HG03175 (cell line): Measurements from ENCODE around the gene IRGM.
"Not testable (repeated sequence)": the region's sequence is repeated elsewhere in the genome, so short reads cannot be mapped to it uniquely, and the experiment has no call there.

Source experiments
- ATAC-seq: cut with Tn5 transposase; IDR thresholded peaks from one replicate; pipeline ENCODE4 v1.9.1; 2021; ENCODE audit warnings: mild to moderate bottlenecking, moderate library complexity; ENCODE audit not compliant: unreplicated experiment

Gene IRGM

GRCh38 chr5:150846308-150846653 lies at the start of gene IRGM:
IRGM (plus strand) TSS chr5:150846521; CDS start chr5:150848124, 1,603 bp downstream.
- not testable (repeated sequence) for ATAC-seq

- no peak for ATAC-seq
Measured at GRCh38 chr5:150797384-150797783, 48.9 kb upstream of the IRGM start.

GRCh38 chr5:150801117-150801927 lies 45.0 kb upstream of the IRGM start:
- no peak for ATAC-seq

GRCh38 chr5:150804388-150804787 lies 41.9 kb upstream of the IRGM start:
- no peak for ATAC-seq

GRCh38 chr5:150809363-150809762 lies 37.0 kb upstream of the IRGM start:
- no peak for ATAC-seq

- ATAC-seq, result no peak
Measured at GRCh38 chr5:150815010-150815409, 31.3 kb upstream of the IRGM start.

GRCh38 chr5:150816946-150817345 lies 29.4 kb upstream of the IRGM start:
- ATAC-seq, result no peak

GRCh38 chr5:150829744-150830143 lies 16.6 kb upstream of the IRGM start:
- no peak for ATAC-seq

GRCh38 chr5:150831821-150832220 lies 14.5 kb upstream of the IRGM start:
- not testable (repeated sequence) for ATAC-seq

- ATAC-seq, result no peak
Measured at GRCh38 chr5:150836064-150836463, 10.3 kb upstream of the IRGM start.

- ATAC-seq, result no peak
Measured at GRCh38 chr5:150836703-150837102, 9.6 kb upstream of the IRGM start.

GRCh38 chr5:150845185-150845859 lies 999 bp upstream of the IRGM start:
- ATAC-seq, result not testable (repeated sequence)

GRCh38 chr5:150846654-150847333 lies 473 bp downstream of the IRGM start:
- ATAC-seq, result peak; percentile 96

- peak; percentile 8 for ATAC-seq
Measured at GRCh38 chr5:150847334-150847695, 994 bp downstream of the IRGM start.

- ATAC-seq, result no peak
Measured at GRCh38 chr5:150848271-150848670, 1.9 kb downstream of the IRGM start.

GRCh38 chr5:150851039-150851438 lies 4.7 kb downstream of the IRGM start:
- ATAC-seq, result no peak

- peak; percentile 72 for ATAC-seq
Measured at GRCh38 chr5:150853561-150853960, 7.2 kb downstream of the IRGM start.

GRCh38 chr5:150856700-150857099 lies 10.4 kb downstream of the IRGM start:
- not testable (repeated sequence) for ATAC-seq

- no peak for ATAC-seq
Measured at GRCh38 chr5:150860246-150860821, 14.0 kb downstream of the IRGM start.

GRCh38 chr5:150862070-150862469 lies 15.7 kb downstream of the IRGM start:
- ATAC-seq, result no peak

- ATAC-seq, result no peak
Measured at GRCh38 chr5:150879358-150879757, 33.0 kb downstream of the IRGM start.
